Naive thymus-derived CD8-positive, alpha-beta T cell (primary cell): ENCODE results near the gene ARHGEF37. TPM values are rescaled to one million over a fixed set of nuclear protein-coding genes. Genes with fewer than 3 reads are reported as not detected.

ENCODE experiments used
- ATAC-seq, 2 donors: fragments of 150-1000 bp; cut with Tn5 transposase in 1 of 2; sonication (Bioruptor Pico), chemical (Tn5 transposase) in 1 of 2; 1 replicate in 1 of 2; 2 replicates in 1 of 2; pipeline ENCODE4 v1.10.0; 2021; ENCODE audit warnings: mild to moderate bottlenecking in 2 of 2, moderate library complexity in 2 of 2
- POLR2A ChIA-PET: fragments of 350-600 bp; sonication (Branson Sonifier 250); formaldehyde crosslinking; loops from one replicate; lab custom pipeline; 2021; ENCODE audit warnings: antibody characterized with exemption; lab: Charles Lee
- DNase-seq, 10 donors: peaks; one replicate each; pipeline versions ENCODE4 v3.0.0 to v3.0.0-alpha.2; 2020 to 2022
- H3K27ac Mint-ChIP-seq, 10 donors: one replicate each; pipeline ENCODE4 v1.8.0; 2020 to 2022; ENCODE audit warnings: mild to moderate bottlenecking in 10 of 10, mixed read lengths in 10 of 10, moderate library complexity in 4 of 10, inconsistent platforms in 1 of 10
- H3K27me3 Mint-ChIP-seq, 5 donors: one replicate each; pipeline ENCODE4 v1.8.0; 2021 to 2022; ENCODE audit warnings: mixed read lengths in 5 of 5
- H3K36me3 Mint-ChIP-seq, 3 donors: one replicate each; pipeline ENCODE4 v1.8.0; 2020 to 2022; ENCODE audit warnings: mixed read lengths in 3 of 3, mild to moderate bottlenecking in 2 of 3, inconsistent platforms in 1 of 3
- H3K4me1 Mint-ChIP-seq, 4 donors: one replicate each; pipeline ENCODE4 v1.8.0; 2021 to 2022; ENCODE audit warnings: mixed read lengths in 4 of 4
- H3K4me3 Mint-ChIP-seq, 10 donors: one replicate each; pipeline ENCODE4 v1.8.0; 2020 to 2022; ENCODE audit warnings: mild to moderate bottlenecking in 10 of 10, mixed read lengths in 10 of 10, moderate library complexity in 6 of 10, inconsistent platforms in 1 of 10
- H3K9me3 Mint-ChIP-seq, 9 donors: one replicate each; pipeline ENCODE4 v1.8.0; 2020 to 2022; ENCODE audit warnings: mixed read lengths in 9 of 9, mild to moderate bottlenecking in 3 of 9, inconsistent platforms in 1 of 9, moderate library complexity in 1 of 9
- polyA plus RNA-seq, 3 donors: library from polyadenylated mRNA; unstranded; fragments of 300-500 nt; fragmentation: Illumina TruSeq; gene quantifications; one replicate each; pipeline ENCODE4 v1.2.3, GENCODE V29; 2021
- total RNA-seq, 8 experiments: library from RNA in 2 of 8; stranded (reverse) in 2 of 8; gene quantifications; one replicate each; pipeline ENCODE4 v1.2.3 and lab custom pipeline; 2021 to 2026

The ARHGEF37 gene
- total and polyA plus RNA-seq, 5 experiments from 2014 or later: 1.2 TPM; not detected in 4

DNA sequence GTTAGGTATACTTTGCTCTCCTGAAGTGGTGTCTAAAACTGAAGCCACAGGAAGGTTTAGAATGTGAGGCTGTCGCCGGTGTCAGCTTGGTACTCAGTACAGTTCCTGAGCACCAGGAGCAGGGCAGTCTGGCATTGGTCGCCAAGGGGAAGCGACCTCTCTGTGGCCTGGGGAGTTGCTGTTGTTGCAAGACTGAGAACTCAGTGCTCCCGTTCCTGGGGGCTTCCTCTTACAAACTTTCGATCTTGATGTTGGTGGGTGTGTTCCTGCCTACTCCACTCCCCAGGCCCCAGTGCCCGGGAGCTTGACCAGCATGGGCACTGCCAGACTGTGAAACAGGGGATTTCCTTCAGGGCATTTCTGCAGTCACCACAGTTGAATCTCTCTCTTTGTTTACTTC is 96.4 kb downstream of the ARHGEF37 start:
- no peaks in the 10 kb centered on the region for H3K36me3 Mint-ChIP-seq
- H3K27me3 Mint-ChIP-seq: peaks cover 2 to 33% (median 7%) of the 10 kb centered on the region in 5 donors
- no peak overlapping the region for H3K4me3 Mint-ChIP-seq
- peaks cover 0 to 34% (median 0%) of the 10 kb centered on the region in 4 donors for H3K4me1 Mint-ChIP-seq
- POLR2A ChIA-PET: no interaction called here
- ATAC-seq (no peak), DNase-seq (no peak)
- peaks cover 0 to 12% (median 0%) of the 10 kb centered on the region in 9 donors for H3K9me3 Mint-ChIP-seq
- no peak overlapping the region for H3K27ac Mint-ChIP-seq

DNA sequence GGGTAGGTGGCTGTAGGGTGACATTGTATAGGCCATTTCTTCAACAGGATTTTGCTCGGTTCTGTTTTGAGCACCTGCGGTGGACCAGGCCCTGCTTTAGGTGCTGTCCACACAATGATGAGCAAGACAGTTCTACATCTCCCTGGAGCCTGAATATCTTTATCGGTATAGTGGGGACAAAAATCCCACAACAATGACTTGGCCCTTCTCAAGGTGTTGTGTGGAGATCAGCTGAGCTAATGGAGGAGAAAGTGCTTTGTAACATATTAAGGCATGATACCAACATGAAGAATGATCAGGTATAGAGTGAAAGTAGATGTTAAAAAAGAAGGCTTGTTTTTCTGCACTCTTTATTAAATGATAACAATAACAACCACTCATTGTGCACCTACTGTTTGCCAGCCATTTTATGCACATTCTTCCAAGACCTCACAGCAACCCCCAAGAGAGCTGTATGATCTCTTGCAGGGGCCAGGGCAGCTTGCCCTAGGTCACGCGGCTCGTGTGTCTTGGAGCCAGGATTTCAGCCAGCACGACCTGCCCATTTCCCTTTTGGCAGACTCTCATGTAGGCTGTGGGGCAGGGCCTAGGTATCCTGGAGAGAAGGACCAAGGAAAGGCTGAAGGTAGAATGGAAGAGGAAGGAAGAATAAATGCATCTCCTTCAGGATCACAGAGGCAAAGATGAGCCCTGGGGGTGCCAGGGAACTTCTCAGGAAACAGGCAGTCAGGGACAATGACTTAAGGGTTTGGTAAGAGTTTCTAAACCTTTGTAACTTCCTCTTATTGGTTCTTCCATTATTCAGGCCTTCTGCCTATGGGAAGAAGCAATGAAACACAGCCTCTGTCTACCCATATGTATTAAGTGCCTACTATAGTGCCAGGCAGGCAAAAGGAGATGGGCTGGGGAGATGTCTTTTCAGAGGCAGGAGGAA is 98.8 kb downstream of the ARHGEF37 start:
- peak overlapping the region in 1 of 10 donors; percentile 45 for H3K27ac Mint-ChIP-seq
- no peaks in the 10 kb centered on the region for H3K36me3 Mint-ChIP-seq
- POLR2A ChIA-PET: no interaction called here
- H3K4me1 Mint-ChIP-seq: peaks cover 0 to 41% (median 0%) of the 10 kb centered on the region in 4 donors
- ATAC-seq (no peak), DNase-seq (no peak)
- H3K9me3 Mint-ChIP-seq: peaks cover 0 to 3% (median 0%) of the 10 kb centered on the region in 9 donors
- H3K4me3 Mint-ChIP-seq: no peak overlapping the region
- H3K27me3 Mint-ChIP-seq: peaks cover 3 to 41% (median 7%) of the 10 kb centered on the region in 5 donors

DNA sequence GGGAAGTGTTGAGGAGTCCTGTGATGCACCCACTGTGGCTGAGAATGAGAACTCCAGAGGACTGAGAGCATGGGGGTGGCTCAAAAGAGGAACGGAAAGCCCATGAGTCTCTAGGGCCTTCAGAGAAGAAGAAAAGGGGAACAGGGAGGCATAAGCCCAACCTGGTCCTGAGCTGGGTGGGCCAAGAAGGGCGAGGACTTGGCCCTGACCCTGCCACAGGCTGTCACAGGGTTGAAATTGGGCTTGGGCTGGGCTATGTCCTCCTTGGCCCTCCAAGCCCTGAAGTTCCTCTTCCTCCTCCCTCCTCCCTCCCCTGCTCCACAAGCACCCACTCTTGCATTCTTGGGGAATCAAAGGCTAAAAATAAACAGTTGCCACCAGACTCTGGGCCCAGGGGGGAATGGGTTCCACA is 99.5 kb downstream of the ARHGEF37 start:
- H3K27ac Mint-ChIP-seq: peak overlapping the region in 1 of 10 donors; percentile 45
- H3K36me3 Mint-ChIP-seq: no peaks in the 10 kb centered on the region
- peaks cover 1 to 41% (median 7%) of the 10 kb centered on the region in 5 donors for H3K27me3 Mint-ChIP-seq
- peaks cover 0 to 41% (median 0%) of the 10 kb centered on the region in 4 donors for H3K4me1 Mint-ChIP-seq
- H3K9me3 Mint-ChIP-seq: peaks cover 0 to 3% (median 0%) of the 10 kb centered on the region in 9 donors
- POLR2A ChIA-PET: no interaction called here
- DNase-seq (peak in 1 of 10 donors; percentile 10), ATAC-seq (peak in 1 of 2 donors; percentile 57)
- H3K4me3 Mint-ChIP-seq: no peak overlapping the region

DNA sequence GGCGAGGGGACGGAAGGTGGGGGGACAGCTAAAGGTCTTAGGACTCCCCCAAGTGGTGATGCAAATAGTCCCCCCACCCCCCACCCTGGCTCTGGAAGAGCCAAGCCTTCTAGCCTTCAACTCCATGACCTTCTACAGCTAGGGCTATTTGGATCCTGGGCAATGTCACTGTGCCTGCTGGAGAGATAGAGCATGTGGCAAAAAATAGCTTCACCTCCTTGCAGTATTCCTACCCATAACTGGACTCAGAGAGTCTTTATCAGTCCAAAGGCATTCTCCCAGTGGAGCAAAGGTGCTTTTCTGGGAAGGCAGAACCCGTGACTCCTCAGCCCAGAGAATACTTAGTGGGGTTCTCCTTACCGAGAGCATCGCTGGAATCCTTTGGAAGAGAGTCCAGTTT is 100.0 kb downstream of the ARHGEF37 start:
- Mint-ChIP-seq H3K27me3 (peaks cover 1 to 42% (median 7%) of the 10 kb centered on the region in 5 donors), H3K27ac (no peak overlapping the region), H3K9me3 (peaks cover 0 to 3% (median 0%) of the 10 kb centered on the region in 9 donors), H3K36me3 (no peaks in the 10 kb centered on the region), H3K4me1 (peaks cover 0 to 41% (median 0%) of the 10 kb centered on the region in 4 donors), H3K4me3 (no peak overlapping the region)
- ATAC-seq: no peak
- DNase-seq: no peak
- POLR2A ChIA-PET: no interaction called here

DNA sequence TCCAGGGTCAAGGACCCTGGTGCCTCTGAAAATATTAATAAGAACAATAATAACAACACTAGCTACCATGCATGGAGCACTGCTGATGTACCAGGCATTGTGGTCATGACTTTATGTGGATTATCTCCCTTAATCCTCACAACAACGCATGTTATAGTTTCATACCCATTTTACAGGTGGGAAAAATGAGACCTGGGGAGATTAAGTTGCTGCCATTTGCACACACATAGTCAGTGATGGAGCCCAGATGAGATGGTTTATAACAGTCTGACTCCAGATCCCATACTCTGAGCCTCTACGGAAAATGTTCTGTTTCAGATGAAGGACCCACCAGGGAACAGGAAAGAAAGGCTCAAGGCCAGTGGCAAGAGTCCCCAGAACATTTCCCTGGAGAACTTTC is 100.6 kb downstream of the ARHGEF37 start:
- POLR2A ChIA-PET: no interaction called here
- DNase-seq (no peak), ATAC-seq (no peak)
- H3K9me3 Mint-ChIP-seq: peaks cover 0 to 3% (median 0%) of the 10 kb centered on the region in 9 donors
- H3K4me1 Mint-ChIP-seq: peaks cover 0 to 41% (median 0%) of the 10 kb centered on the region in 4 donors
- no peaks in the 10 kb centered on the region for H3K36me3 Mint-ChIP-seq
- H3K4me3 Mint-ChIP-seq: no peak overlapping the region
- no peak overlapping the region for H3K27ac Mint-ChIP-seq
- H3K27me3 Mint-ChIP-seq: peaks cover 1 to 49% (median 9%) of the 10 kb centered on the region in 5 donors

DNA sequence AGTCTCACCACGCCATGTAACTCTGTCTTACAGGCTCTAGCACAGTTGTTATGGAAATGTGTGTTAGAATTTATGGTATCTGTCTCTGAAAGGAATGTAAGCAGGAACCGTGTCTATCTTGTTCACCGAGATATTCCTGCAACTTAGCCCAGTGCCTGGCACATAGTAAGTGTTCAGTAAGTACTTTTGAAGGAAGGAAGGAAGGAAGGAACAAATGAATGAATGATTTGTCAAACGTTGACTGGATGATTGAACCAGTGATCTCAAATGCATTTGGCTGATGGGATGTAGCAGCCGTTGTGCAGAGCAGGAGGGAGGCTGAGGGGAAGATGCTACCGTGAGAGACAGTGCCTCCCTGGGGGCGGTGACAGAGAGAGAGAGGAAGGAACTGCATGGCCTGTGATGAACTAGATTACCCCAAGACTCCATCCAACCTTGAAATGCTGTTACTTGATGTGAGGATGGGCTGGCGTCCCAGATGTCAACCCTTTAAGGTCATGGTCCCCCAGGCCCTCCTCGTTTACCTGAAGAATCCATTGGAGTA is 101.3 kb downstream of the ARHGEF37 start:
- H3K36me3 Mint-ChIP-seq: no peaks in the 10 kb centered on the region
- POLR2A ChIA-PET: no interaction called here
- H3K27ac Mint-ChIP-seq: no peak overlapping the region
- no peak for DNase-seq
- H3K4me3 Mint-ChIP-seq: no peak overlapping the region
- H3K4me1 Mint-ChIP-seq: peaks cover 0 to 43% (median 0%) of the 10 kb centered on the region in 4 donors
- ATAC-seq: no peak
- peaks cover 0 to 3% (median 0%) of the 10 kb centered on the region in 9 donors for H3K9me3 Mint-ChIP-seq
- peaks cover 3 to 55% (median 13%) of the 10 kb centered on the region in 5 donors for H3K27me3 Mint-ChIP-seq

DNA sequence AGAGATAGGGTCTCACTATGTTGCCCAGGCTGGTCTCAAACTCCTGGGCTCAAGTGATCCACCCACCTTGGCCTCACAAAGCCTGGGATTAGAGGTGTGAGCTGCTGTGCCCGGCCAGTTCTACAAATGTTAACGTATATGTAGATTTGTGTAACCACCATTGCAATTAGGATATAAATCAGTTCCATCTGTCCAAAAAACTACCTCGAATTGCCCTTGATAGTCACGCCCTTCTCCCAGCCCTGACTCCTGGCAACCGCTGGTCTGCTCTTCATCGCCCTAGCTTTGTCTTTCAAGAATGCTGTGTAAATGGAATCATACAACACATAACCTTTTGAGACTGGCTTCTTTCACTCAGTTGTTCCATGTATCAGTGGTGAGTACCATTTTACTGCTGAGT is 102.7 kb downstream of the ARHGEF37 start:
- Mint-ChIP-seq H3K36me3 (no peaks in the 10 kb centered on the region), H3K27ac (no peak overlapping the region), H3K4me1 (peaks cover 0 to 41% (median 0%) of the 10 kb centered on the region in 4 donors), H3K4me3 (no peak overlapping the region), H3K27me3 (peaks cover 5 to 68% (median 21%) of the 10 kb centered on the region in 5 donors), H3K9me3 (no peaks in the 10 kb centered on the region)
- ATAC-seq (no peak), DNase-seq (no peak)
- POLR2A ChIA-PET: no interaction called here

DNA sequence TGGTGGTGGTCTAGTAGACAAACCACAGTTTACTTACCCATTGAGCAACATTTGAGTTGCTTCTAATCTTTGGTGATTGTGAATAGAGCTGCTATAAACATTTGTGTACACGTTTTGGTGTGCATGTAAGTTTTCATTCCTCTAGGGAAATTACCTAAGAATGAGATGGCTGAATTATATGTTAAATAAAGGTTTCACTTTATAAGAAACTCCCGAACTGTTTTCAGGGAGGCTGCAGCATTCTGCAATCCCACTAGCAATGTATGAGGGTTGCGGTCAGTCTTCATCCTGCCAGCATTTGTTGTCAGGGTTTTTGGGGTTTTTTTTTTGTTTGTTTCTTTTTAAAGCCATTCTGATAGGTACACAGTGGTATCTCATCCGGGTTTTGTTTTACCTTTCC is 103.1 kb downstream of the ARHGEF37 start:
- H3K36me3 Mint-ChIP-seq: no peaks in the 10 kb centered on the region
- POLR2A ChIA-PET: no interaction called here
- H3K27ac Mint-ChIP-seq: no peak overlapping the region
- H3K9me3 Mint-ChIP-seq: no peaks in the 10 kb centered on the region
- ATAC-seq: no peak
- no peak overlapping the region for H3K4me3 Mint-ChIP-seq
- H3K27me3 Mint-ChIP-seq: peaks cover 8 to 72% (median 24%) of the 10 kb centered on the region in 5 donors
- DNase-seq: no peak
- peaks cover 0 to 41% (median 0%) of the 10 kb centered on the region in 4 donors for H3K4me1 Mint-ChIP-seq

Other genes starting within 250 kb of the ARHGEF37 start
- gene GRPEL2, start 236.0 kb upstream of the ARHGEF37 start, total RNA-seq: 10 to 100 TPM; 47.6 to 48.0 TPM
- 1 to 10 TPM; 4.2 to 6.6 (median 5.8) TPM for gene GRPEL2, start 236.0 kb upstream of the ARHGEF37 start, polyA plus RNA-seq
- gene PCYOX1L, start 223.5 kb upstream of the ARHGEF37 start, total RNA-seq: 10 to 100 TPM; 40.0 to 47.0 TPM
- gene PCYOX1L, start 223.5 kb upstream of the ARHGEF37 start, polyA plus RNA-seq: 10 to 100 TPM in 2 of 3 donors, 1 to 10 TPM in 1; 6.6 to 17.6 (median 12.6) TPM
- gene IL17B, start 202.2 kb upstream of the ARHGEF37 start, total RNA-seq: not detected
- not detected for gene IL17B, start 202.2 kb upstream of the ARHGEF37 start, polyA plus RNA-seq
- 100 to 1,000 TPM; 175 to 197 TPM for gene CSNK1A1, start 30.1 kb upstream of the ARHGEF37 start, total RNA-seq
- 100 to 1,000 TPM; 133 to 143 (median 137) TPM for gene CSNK1A1, start 30.1 kb upstream of the ARHGEF37 start, polyA plus RNA-seq
- 1 to 10 TPM; 7.5 to 8.4 TPM for gene PPARGC1B, start 148.8 kb downstream of the ARHGEF37 start, total RNA-seq
- gene PPARGC1B, start 148.8 kb downstream of the ARHGEF37 start, polyA plus RNA-seq: 1 to 10 TPM; 2.4 to 4.7 (median 4.1) TPM